ENCODE measurements around the gene PYROXD2.

- TF ChIP-seq, protein P1, sequence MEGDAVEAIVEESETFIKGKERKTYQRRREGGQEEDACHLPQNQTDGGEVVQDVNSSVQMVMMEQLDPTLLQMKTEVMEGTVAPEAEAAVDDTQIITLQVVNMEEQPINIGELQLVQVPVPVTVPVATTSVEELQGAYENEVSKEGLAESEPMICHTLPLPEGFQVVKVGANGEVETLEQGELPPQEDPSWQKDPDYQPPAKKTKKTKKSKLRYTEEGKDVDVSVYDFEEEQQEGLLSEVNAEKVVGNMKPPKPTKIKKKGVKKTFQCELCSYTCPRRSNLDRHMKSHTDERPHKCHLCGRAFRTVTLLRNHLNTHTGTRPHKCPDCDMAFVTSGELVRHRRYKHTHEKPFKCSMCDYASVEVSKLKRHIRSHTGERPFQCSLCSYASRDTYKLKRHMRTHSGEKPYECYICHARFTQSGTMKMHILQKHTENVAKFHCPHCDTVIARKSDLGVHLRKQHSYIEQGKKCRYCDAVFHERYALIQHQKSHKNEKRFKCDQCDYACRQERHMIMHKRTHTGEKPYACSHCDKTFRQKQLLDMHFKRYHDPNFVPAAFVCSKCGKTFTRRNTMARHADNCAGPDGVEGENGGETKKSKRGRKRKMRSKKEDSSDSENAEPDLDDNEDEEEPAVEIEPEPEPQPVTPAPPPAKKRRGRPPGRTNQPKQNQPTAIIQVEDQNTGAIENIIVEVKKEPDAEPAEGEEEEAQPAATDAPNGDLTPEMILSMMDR (IDR thresholded peaks at IDR 0.05; ENCODE audit: borderline replicate concordance, extremely low read depth, low read length, poor library complexity, severe bottlenecking): no peak
- no peak for TF ChIP-seq EZH2 (IDR thresholded peaks at IDR 0.05; ENCODE audit: borderline replicate concordance, low read depth, low read length, severe bottlenecking)
Measured at GRCh38 chr10:98433881-98434732, 19.1 kb upstream of the PYROXD2 start.
